Parathyroid adenoma (tissue), 2 donors: Measurements from ENCODE around the gene FAM193B.

Experiments
- H2AFZ ChIP-seq: fragments of 300-600 bp; sonication (generic); one replicate; pipeline ENCODE4 v1.7.0; 2017; ENCODE audit warnings: antibody characterized with exemption, mild to moderate bottlenecking
- H3K27ac ChIP-seq: fragments of 300-600 bp; sonication (generic); one replicate; pipeline ENCODE4 v1.7.0; 2017
- H3K27me3 ChIP-seq: fragments of 300-600 bp; sonication (generic); one replicate; pipeline ENCODE4 v1.7.0; 2017; ENCODE audit warnings: low read length; ENCODE audit not compliant: control insufficient read depth, insufficient read depth
- H3K36me3 ChIP-seq: fragments of 300-600 bp; sonication (generic); one replicate; pipeline ENCODE4 v1.7.0; 2017; ENCODE audit warnings: low read length; ENCODE audit not compliant: control insufficient read depth, insufficient read depth
- H3K4me1 ChIP-seq: fragments of 300-600 bp; sonication (generic); one replicate; pipeline ENCODE4 v1.7.0; 2017; ENCODE audit warnings: control low read depth
- H3K4me2 ChIP-seq: fragments of 300-600 bp; sonication (generic); one replicate; pipeline ENCODE4 v1.7.0; 2017; ENCODE audit warnings: low read length
- H3K4me3 ChIP-seq: fragments of 300-600 bp; sonication (generic); one replicate; pipeline ENCODE4 v1.7.0; 2017; ENCODE audit warnings: low read depth, low read length
- H3K79me2 ChIP-seq: fragments of 300-600 bp; sonication (generic); one replicate; pipeline ENCODE4 v1.7.0; 2017; ENCODE audit warnings: control low read depth
- H3K9ac ChIP-seq: fragments of 300-600 bp; sonication (generic); one replicate; pipeline ENCODE4 v1.7.0; 2017; ENCODE audit warnings: mild to moderate bottlenecking
- H3K9me3 ChIP-seq: fragments of 300-600 bp; sonication (generic); one replicate; pipeline ENCODE4 v1.7.0; 2017; ENCODE audit warnings: low read length; ENCODE audit not compliant: control insufficient read depth
- TF ChIP-seq, protein P1 (sequence below): fragments of 300-600 bp; sonication (generic); IDR thresholded peaks from one replicate; pipeline ENCODE4 v1.7.0; 2017; ENCODE audit warnings: antibody characterized with exemption, mild to moderate bottlenecking
- donor health status: primary hyperparathyroidism.

The FAM193B gene

DNA sequence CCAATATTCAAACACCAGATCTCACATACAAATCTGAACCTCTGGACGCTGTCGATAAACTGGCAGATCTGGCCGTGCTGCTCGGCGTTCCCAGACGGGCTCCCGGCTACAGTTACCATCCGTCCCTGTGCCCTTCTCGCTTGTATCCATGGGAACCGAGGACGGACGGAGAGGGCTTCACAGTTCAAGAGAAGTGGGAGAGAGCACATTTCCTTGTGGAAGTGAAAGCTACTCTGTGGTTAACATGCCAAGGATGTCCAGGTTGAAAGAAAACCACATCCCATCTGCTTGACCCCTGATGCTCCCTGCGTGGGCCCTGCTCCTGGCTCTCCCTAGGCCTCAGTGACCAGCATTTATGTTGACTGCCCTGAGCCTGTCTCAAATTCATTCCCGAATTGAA is 74.6 kb downstream of the FAM193B start:
- peak overlapping the region; percentile 82 for H2AFZ ChIP-seq
- no peaks in the 10 kb centered on the region for H3K9me3 ChIP-seq
- no peaks in the 10 kb centered on the region for H3K27me3 ChIP-seq
- peaks cover 31% of the 10 kb centered on the region for H3K4me1 ChIP-seq
- no peaks in the 10 kb centered on the region for H3K79me2 ChIP-seq
- H3K9ac ChIP-seq = peak overlapping the region; percentile 41
- H3K4me3 ChIP-seq = no peak overlapping the region
- TF ChIP-seq, protein P1, sequence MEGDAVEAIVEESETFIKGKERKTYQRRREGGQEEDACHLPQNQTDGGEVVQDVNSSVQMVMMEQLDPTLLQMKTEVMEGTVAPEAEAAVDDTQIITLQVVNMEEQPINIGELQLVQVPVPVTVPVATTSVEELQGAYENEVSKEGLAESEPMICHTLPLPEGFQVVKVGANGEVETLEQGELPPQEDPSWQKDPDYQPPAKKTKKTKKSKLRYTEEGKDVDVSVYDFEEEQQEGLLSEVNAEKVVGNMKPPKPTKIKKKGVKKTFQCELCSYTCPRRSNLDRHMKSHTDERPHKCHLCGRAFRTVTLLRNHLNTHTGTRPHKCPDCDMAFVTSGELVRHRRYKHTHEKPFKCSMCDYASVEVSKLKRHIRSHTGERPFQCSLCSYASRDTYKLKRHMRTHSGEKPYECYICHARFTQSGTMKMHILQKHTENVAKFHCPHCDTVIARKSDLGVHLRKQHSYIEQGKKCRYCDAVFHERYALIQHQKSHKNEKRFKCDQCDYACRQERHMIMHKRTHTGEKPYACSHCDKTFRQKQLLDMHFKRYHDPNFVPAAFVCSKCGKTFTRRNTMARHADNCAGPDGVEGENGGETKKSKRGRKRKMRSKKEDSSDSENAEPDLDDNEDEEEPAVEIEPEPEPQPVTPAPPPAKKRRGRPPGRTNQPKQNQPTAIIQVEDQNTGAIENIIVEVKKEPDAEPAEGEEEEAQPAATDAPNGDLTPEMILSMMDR = no peak
- peak overlapping the region; percentile 99 for H3K27ac ChIP-seq
- H3K4me2 ChIP-seq = no peak overlapping the region
- H3K36me3 ChIP-seq = peaks cover 2% of the 10 kb centered on the region

GRCh38 chr5:177478711-177479646 is 75.4 kb downstream of the FAM193B start:
- no peak overlapping the region for H3K4me3 ChIP-seq
- peak overlapping the region; percentile 99 for H3K27ac ChIP-seq
- H2AFZ ChIP-seq = peak overlapping the region; percentile 82
- peaks cover 33% of the 10 kb centered on the region for H3K4me1 ChIP-seq
- H3K9ac ChIP-seq = peak overlapping the region; percentile 41
- H3K36me3 ChIP-seq = peaks cover 2% of the 10 kb centered on the region
- no peaks in the 10 kb centered on the region for H3K79me2 ChIP-seq
- H3K27me3 ChIP-seq = no peaks in the 10 kb centered on the region
- no peaks in the 10 kb centered on the region for H3K9me3 ChIP-seq
- H3K4me2 ChIP-seq = peak overlapping the region; percentile 28
- TF ChIP-seq, protein P1 = no peak

GRCh38 chr5:177477701-177478477 is 76.5 kb downstream of the FAM193B start:
- H3K27ac ChIP-seq = peak overlapping the region; percentile 99
- H3K4me1 ChIP-seq = peaks cover 33% of the 10 kb centered on the region
- TF ChIP-seq, protein P1 = no peak

GRCh38 chr5:177476531-177477233 is 77.7 kb downstream of the FAM193B start:
- Histone ChIP-seq H3K36me3 (peaks cover 2% of the 10 kb centered on the region), H3K79me2 (peaks cover 11% of the 10 kb centered on the region), H3K4me2 (no peak overlapping the region), H3K27me3 (no peaks in the 10 kb centered on the region), H3K4me1 (peaks cover 43% of the 10 kb centered on the region), H3K4me3 (no peak overlapping the region), H2AFZ (no peak overlapping the region), H3K27ac (peak overlapping the region; percentile 47), H3K9me3 (no peaks in the 10 kb centered on the region), H3K9ac (no peak overlapping the region)
- TF ChIP-seq, protein P1 = no peak

More at GRCh38 chr5:177477701-177478477, 76.5 kb downstream of the FAM193B start:
- Histone ChIP-seq H3K27me3 (no peaks in the 10 kb centered on the region), H3K9me3 (no peaks in the 10 kb centered on the region), H3K4me2 (no peak overlapping the region), H3K79me2 (no peaks in the 10 kb centered on the region), H3K4me3 (no peak overlapping the region), H3K36me3 (peaks cover 2% of the 10 kb centered on the region), H3K9ac (no peak overlapping the region), H2AFZ (no peak overlapping the region)
